ENCODE results near the gene GLRA1. TPM values are rescaled to one million over a fixed set of nuclear protein-coding genes. Genes with fewer than 3 reads are reported as not detected.

The GLRA1 gene
- total and polyA plus RNA-seq, 2 of the 4 experiments (the other 2 are of a cell fraction), result not detected

- no CpG with 5 or more reads among the region's 2 CpGs for WGBS, 2 experiments (ENCODE audit: extremely low coverage in 2 of 2, insufficient read length in 1 of 2)
- TF ChIP-seq RFX5 (IDR thresholded peaks at IDR 0.05; ENCODE audit: low read depth, low read length) (no peak), POLR2A (IDR thresholded peaks at IDR 0.05; ENCODE audit: low read depth, low read length) (no peak), SMC3 (IDR thresholded peaks at IDR 0.05; ENCODE audit: low read depth, low read length) (no peak)
- POLR2A ChIA-PET (ENCODE audit: unreplicated experiment), result no interaction called here
Observed at GRCh38 chr5:151952238-151952637, 27.6 kb upstream of the GLRA1 start.

More at GRCh38 chr5:151952238-151952637, 27.6 kb upstream of the GLRA1 start:
- H2BK120ac ChIP-seq (ENCODE audit: low read depth, low read length), result no peak overlapping the region
- H3K56ac ChIP-seq (ENCODE audit: extremely low read depth, insufficient read depth, low read length), result no peak overlapping the region
- no peaks in the 10 kb centered on the region for H3K9me1 ChIP-seq (ENCODE audit: insufficient read depth, low read length)
- H2AK5ac ChIP-seq (ENCODE audit: low read depth, low read length), result no peak overlapping the region
- no peak overlapping the region for H2BK15ac ChIP-seq (ENCODE audit: low read depth, low read length)
- H2BK5ac ChIP-seq (ENCODE audit: low read depth, low read length, poor library complexity, severe bottlenecking), result no peak overlapping the region
- in situ Hi-C loops (cut with MboI; ENCODE audit: low sequenced_read_pairs) (no loop called here), dilution Hi-C loops (cut with HindIII; ENCODE audit: low sequenced_read_pairs, unreplicated experiment) (no loop called here), intact Hi-C loops (cut with micrococcal nuclease) (no loop called here)
- H3K27me3 ChIP-seq (ENCODE audit: control insufficient read depth, insufficient read depth, low read length), result no peaks in the 10 kb centered on the region
- no TSS peak for BruUV-seq (replicated peaks)
- H2AFZ ChIP-seq (replicated peaks; ENCODE audit: low read length, poor library complexity), result no peak overlapping the region
- H4K8ac ChIP-seq (ENCODE audit: low read depth in 2 of 2, low read length in 2 of 2), result no peak overlapping the region
- no peaks in the 10 kb centered on the region for H4K20me1 ChIP-seq (ENCODE audit: insufficient read depth, low read length)
- no peak overlapping the region for H3K18ac ChIP-seq (ENCODE audit: low read depth, low read length)
- H2BK20ac ChIP-seq (ENCODE audit: low read depth, low read length), result no peak overlapping the region
- no peak overlapping the region for H3K23ac ChIP-seq (ENCODE audit: low read depth, low read length)
- no peaks in the 10 kb centered on the region for H3K79me1 ChIP-seq (ENCODE audit: low read depth in 1 of 2, low read length in 2 of 2)
- DNase-seq, result no peak
- H3K4me3 ChIP-seq (ENCODE audit: insufficient read depth, low read depth, low read length), result no peak overlapping the region
- H3K14ac ChIP-seq (replicated peaks; ENCODE audit: low read depth, low read length), result no peak overlapping the region
- no peak overlapping the region for H3K4me2 ChIP-seq (ENCODE audit: low read depth, low read length)
- ATAC-seq (ENCODE audit: low read depth), result no peak
- CTCF ChIA-PET, result no interaction called here
- no peaks in the 10 kb centered on the region for H3K4me1 ChIP-seq (ENCODE audit: control insufficient read depth, insufficient read depth, low read length)
- H3K27ac ChIP-seq (ENCODE audit: insufficient read depth, low read length), result no peak overlapping the region
- no peaks in the 10 kb centered on the region for H3K9me3 ChIP-seq (ENCODE audit: control insufficient read depth, insufficient read depth, low read length)
- no peaks in the 10 kb centered on the region for H3K36me3 ChIP-seq (ENCODE audit: control insufficient read depth, insufficient read depth, low read length)
- no peak overlapping the region for H4K91ac ChIP-seq (ENCODE audit: insufficient read depth, low read depth, low read length)
- H3K9ac ChIP-seq (ENCODE audit: low read depth, low read length), result no peak overlapping the region
- no peak overlapping the region for H2AK9ac ChIP-seq (replicated peaks; ENCODE audit: low read depth, low read length, poor library complexity)
- no peak overlapping the region for H4K5ac ChIP-seq (ENCODE audit: low read depth, low read length)
- no peak overlapping the region for H3K4ac ChIP-seq (ENCODE audit: low read depth, low read length)
